ENCODE measurements around the gene CIB2. TPM values are rescaled to one million over a fixed set of nuclear protein-coding genes. Genes with fewer than 3 reads are reported as not detected.

CIB2 gene
- total RNA-seq, 4 donors from 2014 or later = 11.4 to 18.3 (median 15.9) TPM

DNA sequence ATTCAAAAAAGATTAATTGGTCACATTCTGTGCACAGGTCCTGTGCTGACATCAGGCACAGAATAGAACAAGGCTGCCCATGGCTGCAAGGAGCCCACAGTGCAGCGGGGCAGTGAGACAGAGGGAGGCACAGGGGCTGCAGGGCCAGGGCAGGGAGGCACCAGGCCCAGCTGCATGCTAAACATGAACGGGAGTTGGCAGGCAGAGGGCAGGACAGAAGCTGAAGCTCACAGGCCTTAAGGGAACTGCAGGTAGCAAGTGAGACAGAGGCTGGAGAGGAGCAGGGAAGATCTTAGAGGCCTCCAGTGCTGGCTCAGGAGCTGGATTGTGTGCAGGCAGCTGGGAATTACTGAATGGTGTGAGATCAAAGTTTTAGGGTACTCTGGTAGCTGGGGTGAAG is 44.1 kb upstream of the CIB2 start:
- Histone ChIP-seq H3K9me3 (no peaks in the 10 kb centered on the region), H3K27ac (replicated peaks in 1 of 4) (no peak overlapping the region), H3K27me3 (no peaks in the 10 kb centered on the region), H3K4me1 (peaks cover 0 to 4% (median 0%) of the 10 kb centered on the region in 4 donors), H3K4me3 (no peak overlapping the region), H3K36me3 (peaks cover 22 to 44% (median 34%) of the 10 kb centered on the region in 4 donors)
- WGBS = 61% methylated on average over 2 of the region's 2 CpGs
- intact Hi-C loops (cut with DNase I) = loop anchor here (5.0 kb wide), 1 partner anchor 67 kb away; no protein-coding TSS in a partner anchor
- DNase-seq (ENCODE audit: extremely low spot score) = no peak
- no peak for TF ChIP-seq POLR2A (IDR thresholded peaks at IDR 0.05; ENCODE audit: low read depth)

DNA sequence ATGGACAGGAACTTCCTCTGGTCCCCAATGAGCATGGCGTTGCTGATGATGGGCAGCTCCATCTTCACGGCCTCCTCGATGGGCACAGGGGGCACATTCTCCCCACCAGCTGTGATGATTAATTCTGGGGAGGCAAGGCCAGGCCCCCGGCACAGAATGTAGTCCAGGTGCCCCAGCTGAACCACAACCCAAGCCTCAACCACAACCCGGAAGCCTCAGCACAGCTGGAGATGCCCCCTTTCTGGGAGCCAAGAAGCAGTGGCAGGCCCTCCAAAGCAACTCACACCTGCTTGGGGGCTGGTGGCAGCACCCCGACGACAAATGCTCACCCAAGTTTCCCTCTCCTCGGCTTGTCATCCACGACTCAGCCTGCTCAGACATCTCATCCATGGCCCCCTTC is 43.2 kb upstream of the CIB2 start:
- Histone ChIP-seq H3K9me3 (no peaks in the 10 kb centered on the region), H3K27me3 (no peaks in the 10 kb centered on the region), H3K4me3 (no peak overlapping the region), H3K4me1 (peaks cover 0 to 4% (median 0%) of the 10 kb centered on the region in 4 donors), H3K36me3 (peaks cover 22 to 53% (median 43%) of the 10 kb centered on the region in 4 donors), H3K27ac (replicated peaks in 1 of 4) (no peak overlapping the region)
- TF ChIP-seq, protein P1, sequence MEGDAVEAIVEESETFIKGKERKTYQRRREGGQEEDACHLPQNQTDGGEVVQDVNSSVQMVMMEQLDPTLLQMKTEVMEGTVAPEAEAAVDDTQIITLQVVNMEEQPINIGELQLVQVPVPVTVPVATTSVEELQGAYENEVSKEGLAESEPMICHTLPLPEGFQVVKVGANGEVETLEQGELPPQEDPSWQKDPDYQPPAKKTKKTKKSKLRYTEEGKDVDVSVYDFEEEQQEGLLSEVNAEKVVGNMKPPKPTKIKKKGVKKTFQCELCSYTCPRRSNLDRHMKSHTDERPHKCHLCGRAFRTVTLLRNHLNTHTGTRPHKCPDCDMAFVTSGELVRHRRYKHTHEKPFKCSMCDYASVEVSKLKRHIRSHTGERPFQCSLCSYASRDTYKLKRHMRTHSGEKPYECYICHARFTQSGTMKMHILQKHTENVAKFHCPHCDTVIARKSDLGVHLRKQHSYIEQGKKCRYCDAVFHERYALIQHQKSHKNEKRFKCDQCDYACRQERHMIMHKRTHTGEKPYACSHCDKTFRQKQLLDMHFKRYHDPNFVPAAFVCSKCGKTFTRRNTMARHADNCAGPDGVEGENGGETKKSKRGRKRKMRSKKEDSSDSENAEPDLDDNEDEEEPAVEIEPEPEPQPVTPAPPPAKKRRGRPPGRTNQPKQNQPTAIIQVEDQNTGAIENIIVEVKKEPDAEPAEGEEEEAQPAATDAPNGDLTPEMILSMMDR (IDR thresholded peaks at IDR 0.05) = no peak
- TF ChIP-seq POLR2AphosphoS5 (IDR thresholded peaks at IDR 0.05) = no peak
- no peak for TF ChIP-seq EP300 (IDR thresholded peaks at IDR 0.05)
- WGBS = 65% methylated on average over 4 of the region's 9 CpGs
- intact Hi-C loops (cut with DNase I) = no loop called here
- no peak for DNase-seq (ENCODE audit: extremely low spot score)

DNA sequence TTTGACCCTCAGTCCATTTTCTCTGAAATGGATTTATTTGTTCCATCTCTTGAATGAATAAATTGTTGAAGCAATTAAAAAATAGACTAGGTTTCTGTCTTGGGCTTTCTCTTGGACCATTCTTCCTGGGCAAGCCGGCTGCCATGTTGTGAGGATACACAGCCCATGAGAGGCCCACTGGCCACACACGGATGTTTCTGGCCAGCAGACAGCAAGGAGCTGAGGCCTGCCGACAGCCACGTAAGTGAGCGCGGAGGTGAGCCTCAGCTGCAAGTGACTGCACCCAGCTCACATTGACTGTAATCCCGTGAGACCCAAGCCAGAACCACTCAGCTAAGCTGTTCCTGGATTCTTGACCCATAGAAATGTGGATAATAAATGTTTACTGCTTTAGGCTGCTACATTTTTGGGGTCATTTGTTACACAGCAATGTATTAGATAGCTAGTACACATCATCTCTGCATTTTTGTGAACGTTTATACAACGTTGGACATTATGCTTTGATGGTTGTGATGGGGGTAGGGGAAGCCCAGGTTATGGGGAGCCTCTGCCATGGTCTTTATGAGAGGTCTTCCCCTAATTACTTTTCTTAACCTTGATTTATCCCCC is 40.7 kb upstream of the CIB2 start:
- Histone ChIP-seq H3K27me3 (no peaks in the 10 kb centered on the region), H3K36me3 (peaks cover 42 to 76% (median 67%) of the 10 kb centered on the region in 4 donors), H3K9me3 (no peaks in the 10 kb centered on the region), H3K4me1 (peaks cover 0 to 4% (median 0%) of the 10 kb centered on the region in 4 donors), H3K4me3 (no peak overlapping the region), H3K27ac (replicated peaks in 1 of 4) (no peak overlapping the region)
- WGBS = 98% methylated on average over 9 of the region's 9 CpGs
- TF ChIP-seq EP300 (IDR thresholded peaks at IDR 0.05) (no peak), POLR2A (IDR thresholded peaks at IDR 0.05; ENCODE audit: low read depth) (no peak), POLR2AphosphoS5 (IDR thresholded peaks at IDR 0.05) (no peak)
- TF ChIP-seq, protein P1 (IDR thresholded peaks at IDR 0.05) = no peak
- intact Hi-C loops (cut with DNase I) = no loop called here
- DNase-seq (ENCODE audit: extremely low spot score) = no peak

DNA sequence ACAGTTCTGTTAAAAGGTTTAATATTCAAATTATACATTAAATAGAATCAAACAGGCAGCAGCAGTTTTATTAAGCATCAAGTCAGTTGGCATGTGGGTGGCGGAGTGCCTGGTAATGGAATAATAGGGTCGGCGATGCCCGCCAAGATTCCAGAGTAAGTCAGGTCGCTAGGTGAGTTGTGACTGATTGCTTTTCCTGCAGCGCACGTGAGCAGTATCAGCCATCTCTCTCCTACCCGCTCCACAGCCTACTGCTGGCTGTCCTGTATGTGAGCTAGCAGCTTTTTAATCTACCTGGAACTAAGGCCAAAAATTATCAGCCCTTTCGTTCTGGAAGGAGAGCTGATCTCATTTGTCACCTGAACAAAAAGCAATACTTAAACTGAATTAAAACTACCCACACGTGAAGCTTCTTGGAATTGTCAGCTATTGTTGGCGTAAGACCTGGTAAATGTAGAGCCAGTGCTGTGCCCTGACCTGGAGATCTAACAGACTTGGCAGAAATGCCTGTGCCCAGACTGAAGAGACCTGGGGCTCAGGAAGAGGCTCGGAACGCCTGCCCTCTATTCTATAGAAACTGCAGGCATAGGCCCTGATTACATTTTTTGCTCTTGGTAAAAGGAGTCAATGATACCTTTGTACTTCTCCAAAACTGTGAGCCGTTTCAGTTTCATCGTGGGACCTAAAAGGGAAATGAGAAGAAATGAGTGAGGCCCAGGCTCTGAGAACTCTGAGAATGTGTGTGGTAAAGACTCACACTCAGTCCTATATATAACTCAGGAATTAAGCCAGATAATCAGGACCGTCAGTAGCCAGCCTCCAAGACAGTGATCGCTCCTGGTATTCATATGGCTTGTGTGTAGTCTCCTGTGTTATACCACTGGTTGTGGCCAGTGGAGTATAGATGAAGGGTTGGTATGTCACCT is 39.9 kb upstream of the CIB2 start:
- Histone ChIP-seq H3K27me3 (no peaks in the 10 kb centered on the region), H3K4me1 (peaks cover 0 to 4% (median 0%) of the 10 kb centered on the region in 4 donors), H3K27ac (replicated peaks in 1 of 4) (no peak overlapping the region), H3K4me3 (no peak overlapping the region), H3K36me3 (peaks cover 50 to 84% (median 76%) of the 10 kb centered on the region in 4 donors), H3K9me3 (no peaks in the 10 kb centered on the region)
- WGBS = 84% methylated on average over 17 of the region's 17 CpGs
- TF ChIP-seq EP300 (IDR thresholded peaks at IDR 0.05) (no peak), POLR2AphosphoS5 (IDR thresholded peaks at IDR 0.05) (no peak), POLR2A (IDR thresholded peaks at IDR 0.05; ENCODE audit: low read depth) (no peak)
- TF ChIP-seq, protein P1 (IDR thresholded peaks at IDR 0.05) = no peak
- intact Hi-C loops (cut with DNase I) = no loop called here
- DNase-seq (ENCODE audit: extremely low spot score) = no peak

DNA sequence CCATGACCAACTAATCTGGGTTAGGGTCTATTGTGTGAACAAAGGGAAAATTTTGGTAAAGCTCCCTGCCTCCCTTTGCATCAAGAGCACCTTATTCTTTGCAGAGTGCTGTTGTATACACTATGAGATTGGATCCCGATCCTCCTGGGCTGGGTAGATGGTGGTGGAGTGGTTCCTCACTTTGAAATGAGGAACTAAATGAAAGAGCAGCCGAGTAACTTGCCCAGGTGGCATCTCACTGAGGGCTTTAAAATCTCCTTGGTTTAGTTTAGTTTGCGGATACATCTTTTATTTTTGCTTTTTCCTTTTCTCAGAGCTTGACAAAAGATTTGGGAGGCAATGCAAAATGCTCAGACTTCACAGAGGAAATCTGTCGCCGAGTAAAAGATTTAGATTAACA is 37.4 kb upstream of the CIB2 start:
- Histone ChIP-seq H3K27ac (replicated peaks in 1 of 4) (no peak overlapping the region), H3K36me3 (peaks cover 75 to 100% (median 94%) of the 10 kb centered on the region in 4 donors), H3K4me1 (peaks cover 0 to 4% (median 0%) of the 10 kb centered on the region in 4 donors), H3K27me3 (no peaks in the 10 kb centered on the region), H3K9me3 (no peaks in the 10 kb centered on the region), H3K4me3 (no peak overlapping the region)
- TF ChIP-seq, protein P1 (IDR thresholded peaks at IDR 0.05) = no peak
- no peak for TF ChIP-seq POLR2A (IDR thresholded peaks at IDR 0.05; ENCODE audit: low read depth)
- TF ChIP-seq POLR2AphosphoS5 (IDR thresholded peaks at IDR 0.05) = no peak
- TF ChIP-seq EP300 (IDR thresholded peaks at IDR 0.05) = no peak
- intact Hi-C loops (cut with DNase I) = no loop called here
- WGBS = 78% methylated on average over 5 of the region's 5 CpGs
- no peak for DNase-seq (ENCODE audit: extremely low spot score)

Data from esophagus muscularis mucosa (tissue), 4 donors.